HG03159 (cell line): ENCODE results near the gene GRHL1.

ENCODE experiments used
- ATAC-seq: cut with Tn5 transposase; IDR thresholded peaks from one replicate; pipeline ENCODE4 v1.9.1; 2021; ENCODE audit warnings: mild to moderate bottlenecking, moderate library complexity; ENCODE audit not compliant: unreplicated experiment

The GRHL1 gene

GRCh38 chr2:9948721-9949120, 2.8 kb upstream of the GRHL1 start:
- ATAC-seq = no peak

DNA sequence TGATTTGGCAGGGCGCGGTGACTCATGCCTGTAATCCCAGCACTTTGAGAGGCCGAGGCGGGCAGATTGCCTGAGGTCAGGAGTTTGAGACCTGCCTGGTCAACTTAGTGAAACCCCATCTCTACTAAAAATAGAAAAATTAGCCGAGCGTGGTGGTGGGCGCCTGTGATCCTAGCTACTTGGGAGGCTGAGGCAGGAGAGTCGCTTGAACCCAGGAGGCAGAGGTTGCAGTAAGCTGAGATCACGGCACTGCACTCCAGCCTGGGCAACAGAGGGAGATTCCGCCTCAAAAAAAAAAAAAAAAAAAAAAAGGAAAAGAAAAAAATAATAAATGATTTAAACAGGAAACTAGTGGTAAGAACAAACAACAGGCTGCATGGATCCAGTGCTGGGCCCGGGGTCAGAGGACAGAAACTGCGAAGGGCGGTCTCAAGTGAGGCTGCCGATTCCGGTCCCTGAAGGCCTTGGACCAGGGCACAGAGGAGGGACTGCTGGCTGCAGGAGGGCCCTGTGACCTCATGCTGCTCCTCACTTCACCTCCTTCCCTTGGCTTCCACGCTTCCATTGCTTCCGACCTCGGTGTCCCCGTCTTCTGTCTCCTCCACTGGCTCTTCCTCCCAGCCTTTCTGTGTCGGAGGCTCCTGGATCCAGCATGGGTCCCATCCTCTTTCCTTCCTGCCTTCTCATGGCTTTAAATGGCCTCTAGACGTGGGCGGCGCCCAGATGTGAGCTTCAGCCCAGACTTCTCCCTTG, 2.1 kb upstream of the GRHL1 start:
- no peak for ATAC-seq

DNA sequence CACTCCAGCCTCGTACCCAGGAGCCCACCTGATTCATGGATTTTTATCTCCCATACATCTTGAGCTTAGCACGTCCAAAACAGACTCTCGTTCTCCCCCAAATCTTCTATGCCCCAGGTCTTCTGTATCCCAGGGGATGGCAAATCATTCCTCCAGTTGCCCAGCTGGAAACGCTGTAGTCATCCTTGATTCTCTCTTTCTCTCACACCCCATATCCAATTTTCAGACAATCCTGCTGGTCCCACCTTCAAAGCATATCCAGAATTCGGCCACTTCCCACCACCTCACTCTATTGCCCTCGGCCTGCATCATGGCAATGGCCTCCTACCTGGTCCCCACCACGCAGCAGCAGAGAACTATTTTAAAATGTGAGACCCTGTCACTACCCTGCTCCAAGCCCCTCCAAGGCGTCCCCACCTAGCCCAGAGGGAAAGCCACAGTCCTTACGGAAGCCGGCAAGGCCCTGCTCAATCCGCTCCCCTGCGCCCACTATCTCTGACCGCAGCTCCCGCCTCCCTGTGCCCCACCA, 1.4 kb upstream of the GRHL1 start:
- no peak for ATAC-seq

DNA sequence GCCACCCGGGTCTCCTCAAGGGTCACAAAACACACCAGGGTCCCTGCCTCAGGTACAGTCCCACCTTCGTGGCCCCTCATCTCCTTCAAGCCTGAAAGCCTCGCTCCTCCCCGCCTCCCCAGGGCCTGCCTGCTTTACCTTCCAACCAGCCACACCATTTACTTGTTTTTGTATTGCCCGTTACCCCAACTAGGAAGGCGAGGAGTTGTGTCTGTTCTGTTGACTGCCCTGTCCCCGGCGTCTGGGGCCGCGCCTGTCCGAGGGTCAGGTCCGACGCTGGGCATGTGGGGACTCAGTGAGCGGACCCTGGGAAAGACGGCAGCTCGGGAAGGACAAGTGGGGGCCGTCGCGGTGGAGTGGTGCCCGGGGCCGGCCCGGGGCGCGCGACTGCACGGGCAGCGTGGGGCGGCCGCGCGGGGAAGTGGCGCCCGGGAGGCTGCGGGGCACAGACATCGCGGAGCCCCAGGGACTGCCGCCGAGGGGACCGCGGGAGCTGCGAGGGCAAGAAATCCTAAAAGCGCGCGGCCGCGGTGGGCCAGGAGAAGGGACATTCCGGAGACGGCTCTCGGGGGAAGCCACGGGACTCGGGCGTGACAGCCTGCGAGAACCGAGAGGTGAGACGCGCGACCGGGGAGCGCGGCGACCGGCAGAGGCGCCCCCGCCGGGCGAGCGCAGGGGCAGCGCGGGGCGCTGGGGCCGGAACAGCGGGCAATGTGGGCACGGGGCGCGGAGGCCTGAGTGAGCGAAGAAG, 797 bp upstream of the GRHL1 start:
- peak; percentile 34 for ATAC-seq

DNA sequence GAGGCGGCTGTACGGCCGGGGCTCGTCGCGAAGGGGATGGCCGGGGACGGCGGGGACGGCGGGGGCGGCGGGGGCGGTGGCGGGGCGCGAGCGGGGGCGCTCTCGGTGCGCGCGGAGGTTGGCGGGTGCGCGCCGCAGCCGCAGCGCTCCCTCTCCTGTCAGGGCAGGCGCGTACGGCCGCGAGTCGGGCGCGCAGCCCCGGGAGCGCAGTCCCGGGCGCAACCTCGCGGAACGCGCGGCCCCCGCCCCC, 296 bp upstream of the GRHL1 start:
- no peak for ATAC-seq

GRCh38 chr2:9952286-9952737, 819 bp downstream of the GRHL1 start:
- no peak for ATAC-seq

DNA sequence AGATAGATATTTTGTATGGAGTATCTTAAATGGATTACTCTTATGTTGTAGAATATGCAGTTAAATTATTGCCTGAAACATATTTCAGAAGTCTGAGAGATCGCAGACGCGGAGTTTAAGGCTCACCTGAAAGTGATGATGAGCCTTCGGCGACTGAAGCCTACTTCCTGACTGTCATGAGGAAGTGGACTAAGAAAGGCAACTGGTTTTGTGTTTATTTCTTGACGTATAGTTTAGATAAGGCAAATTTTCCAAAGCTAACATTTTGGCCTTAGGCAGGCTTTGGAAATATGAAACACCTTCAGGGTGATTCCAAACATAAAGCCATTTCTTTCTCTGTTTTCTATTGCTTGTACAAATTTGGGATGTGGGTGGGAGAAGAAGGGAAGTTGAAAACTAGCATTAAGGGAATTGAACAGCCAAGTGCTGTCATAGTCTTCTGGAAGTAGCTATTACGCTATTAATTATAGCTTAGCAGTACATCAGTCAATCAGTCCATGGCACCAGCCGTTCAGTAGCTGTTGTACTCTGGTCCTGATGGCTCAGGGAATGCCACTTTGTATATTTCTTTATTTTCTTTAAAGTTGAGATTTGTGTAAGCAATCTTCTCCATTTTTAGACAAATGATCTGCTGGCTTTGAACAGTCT, 1.5 kb downstream of the GRHL1 start:
- ATAC-seq = no peak

DNA sequence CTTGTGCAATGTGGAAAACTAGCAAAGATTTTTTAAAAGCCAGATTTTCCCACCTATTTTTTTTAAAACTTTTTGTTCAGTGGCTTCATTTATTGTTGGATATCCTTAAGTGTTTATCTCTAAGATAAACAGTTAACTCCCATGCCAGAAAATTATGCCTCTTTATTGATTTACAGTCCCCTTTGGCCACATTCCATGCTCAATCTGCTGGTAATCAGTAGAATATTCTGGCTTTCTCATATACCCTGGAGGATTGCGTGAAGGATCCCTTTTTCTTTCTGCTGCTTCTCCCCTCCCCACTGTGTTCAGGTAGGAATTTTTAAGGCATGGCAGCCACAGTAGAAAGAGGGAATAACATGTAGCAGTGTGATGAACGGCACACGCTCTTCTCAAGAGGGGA, 2.6 kb downstream of the GRHL1 start:
- ATAC-seq = no peak

DNA sequence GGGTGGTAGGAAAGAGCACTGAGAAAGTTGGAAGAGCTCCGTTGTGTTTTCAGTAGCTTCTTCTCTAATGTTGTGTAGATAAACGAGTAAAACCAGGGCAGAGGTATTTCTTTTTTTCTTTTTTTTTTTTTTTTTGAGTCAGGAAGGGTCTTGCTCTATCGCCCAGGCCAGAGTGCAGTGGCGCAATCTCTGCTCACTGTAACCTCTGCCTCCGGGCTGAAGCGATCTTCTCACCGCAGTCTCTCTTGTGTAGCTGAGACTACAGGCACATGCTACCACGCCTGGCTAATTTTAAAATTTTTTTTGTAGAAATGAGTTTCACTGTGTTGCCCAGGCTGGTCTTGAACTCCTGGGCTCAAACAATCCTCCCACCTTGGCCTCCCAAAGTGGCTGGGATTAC, 6.6 kb downstream of the GRHL1 start:
- no peak for ATAC-seq

DNA sequence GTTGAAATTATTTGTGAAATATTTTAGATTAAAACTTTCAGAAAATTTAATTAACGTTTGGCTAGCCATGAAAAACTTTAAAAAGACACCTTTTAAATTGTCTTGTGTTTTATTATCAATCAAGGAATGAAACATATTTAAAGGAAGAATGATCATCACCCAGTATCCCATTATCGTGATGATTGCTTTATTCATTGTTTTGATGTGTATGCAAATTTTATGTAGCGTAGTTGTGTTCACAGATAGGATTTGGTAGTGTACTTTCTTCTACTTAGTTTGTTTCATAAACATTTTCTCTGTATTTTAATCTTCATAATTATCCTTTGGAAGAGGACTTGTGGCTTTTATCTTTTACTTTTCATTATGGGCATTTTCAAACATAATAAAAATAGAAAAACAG, 7.8 kb downstream of the GRHL1 start:
- ATAC-seq = no peak

GRCh38 chr2:9961013-9961412, 9.5 kb downstream of the GRHL1 start:
- no peak for ATAC-seq

DNA sequence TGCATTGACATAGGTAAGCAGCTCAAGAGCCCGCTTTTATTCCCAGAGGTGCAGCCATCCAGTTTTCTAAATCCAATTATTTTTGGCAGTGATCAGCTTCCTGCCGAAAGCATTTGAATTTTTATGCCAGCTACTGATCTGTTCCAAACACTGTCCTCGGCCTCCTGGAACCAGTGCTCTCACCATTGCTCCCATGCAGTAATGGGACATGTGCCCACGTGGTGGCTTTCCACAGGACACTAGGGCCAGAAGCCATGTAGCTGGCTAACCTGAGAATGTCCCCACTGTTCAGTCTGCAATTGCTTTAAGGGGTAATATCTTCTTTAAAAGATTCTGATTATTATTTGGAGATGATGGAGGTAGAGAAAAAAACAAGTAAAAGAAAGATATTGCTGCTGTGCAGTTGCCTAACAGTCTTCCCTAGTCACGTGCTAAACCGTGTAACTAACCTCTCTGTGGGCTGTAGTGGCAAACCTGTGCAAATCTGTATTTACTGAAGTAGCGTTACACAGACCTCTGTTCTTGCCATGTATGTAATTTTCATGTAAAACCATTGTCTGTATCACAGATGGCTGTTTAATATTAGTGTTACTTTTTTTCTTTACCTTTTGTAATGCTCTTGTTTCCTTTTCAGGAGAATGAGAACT, 13.0 kb downstream of the GRHL1 start:
- no peak for ATAC-seq

DNA sequence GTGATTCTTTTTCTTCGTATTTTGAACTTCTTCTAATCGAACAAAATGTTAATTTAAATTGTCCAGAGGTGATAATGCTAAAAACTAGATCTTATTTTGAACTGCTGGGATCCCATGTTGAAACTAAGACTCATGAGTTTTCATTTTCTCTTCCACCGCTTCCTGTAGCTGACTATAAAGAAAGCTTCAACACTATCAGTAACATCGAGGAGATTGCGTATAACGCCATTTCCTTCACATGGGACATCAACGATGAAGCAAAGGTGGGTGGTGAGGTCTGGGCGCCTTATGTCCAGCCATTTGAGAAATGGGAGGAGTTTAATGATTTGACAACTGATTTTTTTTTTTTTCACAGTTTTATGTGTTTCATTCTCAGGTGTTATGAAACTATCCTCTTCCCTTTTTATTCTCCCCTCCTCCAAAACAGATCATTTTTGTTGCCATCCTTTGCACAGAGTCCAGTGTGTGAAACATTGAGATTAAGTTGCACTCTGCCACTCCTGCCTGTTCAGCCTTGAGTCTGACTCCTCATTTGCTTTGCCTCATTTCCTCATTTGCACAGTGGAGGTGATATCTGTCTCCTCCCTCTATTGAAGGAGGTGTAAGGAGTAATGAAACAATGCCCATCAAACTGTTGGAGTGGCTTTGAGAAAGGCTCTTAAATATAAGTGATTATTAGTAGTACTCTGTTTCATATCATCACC, 13.8 kb downstream of the GRHL1 start:
- ATAC-seq = no peak

DNA sequence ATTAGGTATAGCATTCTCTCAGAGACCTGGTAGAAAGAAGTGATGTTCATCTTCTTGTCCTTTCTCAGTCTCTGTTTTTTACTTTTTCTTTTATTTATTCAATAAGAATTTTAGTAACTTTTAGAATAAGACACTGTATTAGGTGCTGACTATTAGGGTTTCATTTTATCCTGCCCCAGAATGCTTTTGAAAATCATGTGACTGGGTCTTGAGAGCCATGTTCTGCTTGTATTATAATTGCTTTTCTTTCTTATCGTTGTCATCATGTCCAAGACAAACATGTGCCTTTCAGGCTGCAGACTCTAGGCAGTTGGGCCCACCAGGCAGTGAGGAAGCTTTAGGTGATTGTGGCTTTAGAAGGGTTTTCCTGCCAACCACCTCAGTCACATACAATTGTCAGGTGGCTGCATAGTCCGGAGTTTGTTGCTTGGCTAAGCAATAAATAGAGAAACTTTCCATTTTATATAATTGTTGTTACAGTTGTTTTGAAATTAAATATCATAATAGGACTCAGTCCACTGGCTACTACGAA, 15.1 kb downstream of the GRHL1 start:
- no peak for ATAC-seq

- ATAC-seq = peak; percentile 66
These were observed 15.7 kb downstream of the GRHL1 start for GRCh38 chr2:9967053-9967775.

DNA sequence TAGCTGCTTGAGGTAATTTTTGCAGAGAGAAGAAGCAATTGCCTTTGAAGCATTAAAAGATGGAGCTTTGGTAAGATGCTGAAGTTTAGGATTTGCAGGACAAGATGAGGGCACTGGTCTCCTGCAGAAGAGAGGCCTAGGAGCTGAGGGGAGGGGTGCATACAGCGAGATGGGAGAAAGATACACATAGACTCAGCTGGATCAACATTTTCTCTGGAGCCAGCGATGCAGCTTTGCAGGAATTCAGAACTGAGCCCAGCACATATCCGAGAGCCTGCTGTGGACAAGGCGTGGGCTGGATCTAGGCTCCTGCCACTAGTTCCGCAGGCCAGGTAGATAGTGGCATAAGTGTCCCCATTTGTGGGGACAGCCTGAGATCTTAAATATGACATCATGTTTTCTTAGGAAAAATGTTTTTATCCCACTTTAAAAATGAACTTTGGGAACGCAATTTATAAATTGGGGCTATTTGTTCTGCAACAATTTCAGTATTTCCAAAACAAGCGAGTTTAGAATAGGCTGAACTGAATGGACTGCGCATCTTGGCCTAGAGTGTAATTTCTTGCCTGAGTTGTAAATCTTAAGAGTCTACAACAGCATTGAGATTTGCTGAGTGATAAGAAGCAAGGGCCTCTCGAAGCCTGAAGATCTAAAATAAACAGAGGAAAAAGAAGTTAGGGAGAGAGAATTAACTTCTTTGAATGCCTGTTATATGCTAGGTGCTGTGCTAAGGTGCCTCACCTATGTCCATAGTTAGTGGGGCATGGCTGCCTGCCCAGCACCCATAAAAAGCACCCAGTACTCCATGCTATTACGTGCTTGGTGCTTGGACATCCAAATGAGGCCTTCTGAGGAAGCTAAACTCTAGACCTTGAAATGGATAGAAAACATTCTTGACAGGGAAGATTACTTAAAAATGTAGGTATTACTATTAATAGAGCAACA, 17.3 kb downstream of the GRHL1 start:
- ATAC-seq = no peak

GRCh38 chr2:9970200-9971044, 18.9 kb downstream of the GRHL1 start:
- ATAC-seq = no peak
